Measurements from ENCODE around the gene N4BP2L1.

DNA sequence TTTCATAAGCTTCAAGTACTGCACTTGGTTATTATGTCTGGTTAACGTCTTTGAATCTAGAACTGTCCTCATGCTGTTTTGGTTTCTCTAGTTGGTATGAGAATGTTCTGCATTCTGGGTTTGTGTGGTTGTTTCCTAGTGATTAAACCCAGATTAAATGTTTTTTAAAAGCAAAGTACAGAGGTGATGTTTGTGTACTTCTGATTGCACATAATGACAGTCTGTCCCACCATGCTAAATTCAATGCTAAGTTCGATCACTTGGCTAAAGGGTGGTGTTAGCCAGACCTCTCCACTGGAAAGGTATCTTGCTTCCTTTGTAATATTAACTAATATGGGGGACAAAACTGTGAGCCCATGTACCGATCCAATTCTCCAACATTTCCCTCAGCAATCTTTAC, 14.6 kb downstream of the N4BP2L1 start:
- TF ChIP-seq CTCF (IDR thresholded peaks at IDR 0.05): no peak
- TF ChIP-seq POLR2A (IDR thresholded peaks at IDR 0.05): no peak
